ENCODE data around the gene KLF5. TPM values are rescaled to one million over a fixed set of nuclear protein-coding genes. Genes with fewer than 3 reads are reported as not detected.

The KLF5 gene
- total and polyA plus RNA-seq, 7 donors = 8.0 to 48.2 (median 11.6) TPM

DNA sequence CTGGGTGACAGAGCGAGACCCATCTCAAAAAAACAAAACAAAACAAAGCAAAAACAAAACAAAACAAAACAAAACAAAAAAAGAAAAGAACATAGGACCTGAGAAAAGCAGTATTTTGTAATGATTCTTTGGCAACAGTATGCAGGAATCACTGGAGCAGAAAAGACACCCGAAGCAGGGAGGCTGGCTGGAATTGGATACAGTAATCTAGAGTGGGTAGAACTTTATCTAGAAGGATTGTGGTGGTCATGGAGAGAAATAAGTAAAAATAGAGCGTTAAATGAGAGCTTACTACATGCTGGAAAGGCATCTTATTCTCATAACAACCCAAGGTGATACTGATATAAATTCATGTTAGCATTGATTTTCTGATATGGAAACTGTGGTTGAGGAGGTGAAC, 51.2 kb downstream of the KLF5 start:
- intact Hi-C loops (cut with DNase I) = no loop called here
- no peak overlapping the region for H3K4me3 ChIP-seq
- no peak overlapping the region for H3K27ac ChIP-seq
- TF ChIP-seq, protein P1, sequence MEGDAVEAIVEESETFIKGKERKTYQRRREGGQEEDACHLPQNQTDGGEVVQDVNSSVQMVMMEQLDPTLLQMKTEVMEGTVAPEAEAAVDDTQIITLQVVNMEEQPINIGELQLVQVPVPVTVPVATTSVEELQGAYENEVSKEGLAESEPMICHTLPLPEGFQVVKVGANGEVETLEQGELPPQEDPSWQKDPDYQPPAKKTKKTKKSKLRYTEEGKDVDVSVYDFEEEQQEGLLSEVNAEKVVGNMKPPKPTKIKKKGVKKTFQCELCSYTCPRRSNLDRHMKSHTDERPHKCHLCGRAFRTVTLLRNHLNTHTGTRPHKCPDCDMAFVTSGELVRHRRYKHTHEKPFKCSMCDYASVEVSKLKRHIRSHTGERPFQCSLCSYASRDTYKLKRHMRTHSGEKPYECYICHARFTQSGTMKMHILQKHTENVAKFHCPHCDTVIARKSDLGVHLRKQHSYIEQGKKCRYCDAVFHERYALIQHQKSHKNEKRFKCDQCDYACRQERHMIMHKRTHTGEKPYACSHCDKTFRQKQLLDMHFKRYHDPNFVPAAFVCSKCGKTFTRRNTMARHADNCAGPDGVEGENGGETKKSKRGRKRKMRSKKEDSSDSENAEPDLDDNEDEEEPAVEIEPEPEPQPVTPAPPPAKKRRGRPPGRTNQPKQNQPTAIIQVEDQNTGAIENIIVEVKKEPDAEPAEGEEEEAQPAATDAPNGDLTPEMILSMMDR (IDR thresholded peaks at IDR 0.05) = no peak
- H3K36me3 ChIP-seq (ENCODE audit: insufficient read depth in 1 of 2, low read depth in 1 of 2) = no peaks in the 10 kb centered on the region
- no peaks in the 10 kb centered on the region for H3K9me3 ChIP-seq
- H3K27me3 ChIP-seq (ENCODE audit: insufficient read depth in 3 of 3, low read length in 2 of 3) = no peaks in the 10 kb centered on the region
- 64 to 66% (median 64%) methylated on average over 3 of the region's 3 CpGs for WGBS, 3 donors
- ATAC-seq (no peak), DNase-seq (no peak)
- no peaks in the 10 kb centered on the region for H3K4me1 ChIP-seq

DNA sequence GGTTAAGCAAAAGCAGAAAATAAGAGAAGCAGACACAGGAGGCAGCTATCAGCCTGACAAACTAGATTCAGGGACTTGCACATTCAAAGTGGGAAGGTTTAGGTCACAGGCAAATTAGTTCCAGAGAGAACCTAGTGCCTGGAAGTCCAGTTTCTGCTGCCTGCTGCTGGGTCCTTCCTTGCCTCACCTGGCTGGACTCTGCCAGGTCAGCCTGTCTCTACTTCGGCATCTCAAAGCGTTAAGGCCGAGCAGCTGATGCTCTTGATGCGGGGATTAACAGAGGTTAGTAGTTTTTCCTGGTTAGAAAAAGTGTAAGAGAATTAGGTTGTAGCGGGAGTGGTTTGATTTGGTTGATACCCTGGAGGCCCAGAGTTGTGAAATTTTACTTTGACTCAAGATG, 52.0 kb downstream of the KLF5 start:
- H3K9me3 ChIP-seq = no peaks in the 10 kb centered on the region
- H3K4me3 ChIP-seq = no peak overlapping the region
- TF ChIP-seq, protein P1 (IDR thresholded peaks at IDR 0.05) = no peak
- intact Hi-C loops (cut with DNase I) = no loop called here
- no peaks in the 10 kb centered on the region for H3K36me3 ChIP-seq (ENCODE audit: insufficient read depth in 1 of 2, low read depth in 1 of 2)
- H3K27me3 ChIP-seq (ENCODE audit: insufficient read depth in 3 of 3, low read length in 2 of 3) = no peaks in the 10 kb centered on the region
- no peaks in the 10 kb centered on the region for H3K4me1 ChIP-seq
- no peak for ATAC-seq
- H3K27ac ChIP-seq = no peak overlapping the region
- 60 to 76% (median 71%) methylated on average over 5 of the region's 5 CpGs for WGBS, 3 donors
- DNase-seq = no peak

DNA sequence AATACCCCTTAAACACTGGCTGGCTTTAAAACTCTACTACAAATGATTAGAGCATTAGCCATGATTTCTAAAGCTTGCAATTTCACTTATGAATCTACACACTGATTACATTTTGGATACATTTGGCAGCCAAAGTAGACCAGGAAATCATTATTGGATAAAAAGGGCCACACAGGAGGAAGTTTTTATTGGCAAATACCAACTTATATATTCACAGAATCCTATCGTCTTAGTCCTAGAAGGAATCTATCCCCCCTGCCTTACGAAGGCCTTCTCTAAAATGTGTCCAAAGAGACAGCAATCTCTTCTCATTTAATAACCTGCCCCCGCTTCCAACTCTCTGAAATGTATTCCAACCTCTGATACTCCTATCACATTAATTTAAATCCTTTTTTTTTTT, 52.5 kb downstream of the KLF5 start:
- 65 to 79% (median 79%) methylated on average over 3 of the region's 3 CpGs for WGBS, 3 donors
- Histone ChIP-seq H3K36me3 (ENCODE audit: insufficient read depth in 1 of 2, low read depth in 1 of 2) (no peaks in the 10 kb centered on the region), H3K9me3 (no peaks in the 10 kb centered on the region), H3K27me3 (ENCODE audit: insufficient read depth in 3 of 3, low read length in 2 of 3) (no peaks in the 10 kb centered on the region), H3K4me3 (no peak overlapping the region), H3K27ac (no peak overlapping the region), H3K4me1 (no peaks in the 10 kb centered on the region)
- intact Hi-C loops (cut with DNase I) = no loop called here
- ATAC-seq (no peak), DNase-seq (no peak)
- TF ChIP-seq, protein P1 (IDR thresholded peaks at IDR 0.05) = no peak

- Histone ChIP-seq H3K4me3 (no peak overlapping the region), H3K27ac (no peak overlapping the region), H3K36me3 (ENCODE audit: insufficient read depth in 1 of 2, low read depth in 1 of 2) (no peaks in the 10 kb centered on the region), H3K27me3 (ENCODE audit: insufficient read depth in 3 of 3, low read length in 2 of 3) (no peaks in the 10 kb centered on the region), H3K9me3 (no peaks in the 10 kb centered on the region), H3K4me1 (no peaks in the 10 kb centered on the region)
- TF ChIP-seq, protein P1 (IDR thresholded peaks at IDR 0.05) = no peak
- intact Hi-C loops (cut with DNase I) = no loop called here
- DNase-seq (no peak), ATAC-seq (no peak)
- 90 to 96% (median 95%) methylated on average over 3 of the region's 3 CpGs for WGBS, 3 donors
Measured at GRCh38 chr13:73119612-73120011, 60.8 kb downstream of the KLF5 start.

Measured in psoas muscle (tissue), 8 donors.